Prostate gland (tissue), 2 donors: Measurements from ENCODE around the gene BLVRB.

Experiments used
- CTCF ChIP-seq, 4 experiments: fragments of 200-600 bp in 2 of 4; fragments of 450-650 bp in 2 of 4; sonication (generic) in 2 of 4; IDR thresholded peaks; 1 replicate in 3 of 4; 2 replicates in 1 of 4; pipeline ENCODE4 v1.5.1; 2016 to 2019; ENCODE audit warnings: antibody characterized with exemption in 4 of 4, mild to moderate bottlenecking in 2 of 4, moderate library complexity in 2 of 4
- POLR2A ChIP-seq: fragments of 450-650 bp; IDR thresholded peaks from one replicate; pipeline ENCODE4 v1.6.1; 2016; ENCODE audit warnings: antibody characterized with exemption, mild to moderate bottlenecking

DNA sequence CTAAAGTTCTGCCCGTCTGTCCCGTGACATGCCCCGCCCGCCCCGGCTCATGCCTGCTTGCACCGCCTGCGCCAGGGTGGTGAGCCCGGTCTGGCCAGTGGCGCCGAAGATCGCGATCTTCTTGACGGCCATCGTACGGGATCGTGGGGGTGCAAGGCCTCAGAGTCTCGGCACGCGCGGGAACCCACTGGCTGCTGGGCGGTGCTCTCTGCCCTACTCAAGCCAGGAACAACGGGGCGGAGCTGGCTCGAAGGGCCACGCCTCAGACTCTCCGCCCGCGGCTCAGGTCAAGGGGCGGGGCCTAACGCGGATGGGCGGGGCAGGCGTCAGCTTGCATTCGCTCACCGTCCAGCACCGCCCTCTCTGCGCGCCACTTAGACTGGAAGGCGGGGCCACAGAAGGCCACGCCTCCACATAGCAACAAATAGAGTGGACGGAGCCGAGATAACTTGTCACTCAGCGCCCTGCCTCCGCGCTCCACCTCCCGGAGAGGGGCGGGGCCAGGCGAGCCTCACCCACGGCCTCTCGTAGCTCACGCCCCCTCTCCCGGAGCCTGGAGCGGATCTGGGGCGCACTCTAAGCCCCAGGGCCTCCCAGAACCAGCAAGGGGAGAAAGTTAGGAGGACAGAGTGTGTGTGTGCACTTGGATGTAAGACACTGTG is at the start of gene BLVRB:
- peak in 1 of 4 experiments; percentile 6 for TF ChIP-seq CTCF (IDR thresholded peaks at IDR 0.05)
- TF ChIP-seq POLR2A, result peak; percentile 98
